BE2C (cell line): ENCODE results near the gene TP53BP2.
"Not testable (repeated sequence)": the region's sequence is repeated elsewhere in the genome, so short reads cannot be mapped to it uniquely, and the experiment has no call there.

ENCODE experiments used
- DNase-seq: peaks from one replicate; pipeline ENCODE4 v3.0.0-alpha.2; 2020
- H3K27me3 ChIP-seq: fragments of 250-450 bp; sonication (Bioruptor Pico); 2 replicates; pipeline ENCODE4 v1.5.1; 2020; ENCODE audit warnings: mild to moderate bottlenecking
- H3K36me3 ChIP-seq: fragments of 250-450 bp; sonication (Bioruptor Pico); 2 replicates; pipeline ENCODE4 v1.5.1; 2020; ENCODE audit warnings: mild to moderate bottlenecking
- H3K4me1 ChIP-seq: fragments of 250-450 bp; sonication (Bioruptor Pico); 2 replicates; pipeline ENCODE4 v1.5.1; 2020
- H3K4me3 ChIP-seq: 2 replicates; pipeline ENCODE4 v1.5.1; 2011; ENCODE audit warnings: low read depth, low read length
- H3K9me3 ChIP-seq: fragments of 250-450 bp; sonication (Bioruptor Pico); 2 replicates; pipeline ENCODE4 v1.5.1; 2020
- TF ChIP-seq, protein P1 (sequence below): IDR thresholded peaks from 2 replicates; pipeline ENCODE4 v1.5.1; 2012; ENCODE audit warnings: mild to moderate bottlenecking, low read depth, low read length

Gene TP53BP2

GRCh38 chr1:223820971-223821370 is 24.8 kb downstream of the TP53BP2 start:
- DNase-seq = no peak
- TF ChIP-seq, protein P1, sequence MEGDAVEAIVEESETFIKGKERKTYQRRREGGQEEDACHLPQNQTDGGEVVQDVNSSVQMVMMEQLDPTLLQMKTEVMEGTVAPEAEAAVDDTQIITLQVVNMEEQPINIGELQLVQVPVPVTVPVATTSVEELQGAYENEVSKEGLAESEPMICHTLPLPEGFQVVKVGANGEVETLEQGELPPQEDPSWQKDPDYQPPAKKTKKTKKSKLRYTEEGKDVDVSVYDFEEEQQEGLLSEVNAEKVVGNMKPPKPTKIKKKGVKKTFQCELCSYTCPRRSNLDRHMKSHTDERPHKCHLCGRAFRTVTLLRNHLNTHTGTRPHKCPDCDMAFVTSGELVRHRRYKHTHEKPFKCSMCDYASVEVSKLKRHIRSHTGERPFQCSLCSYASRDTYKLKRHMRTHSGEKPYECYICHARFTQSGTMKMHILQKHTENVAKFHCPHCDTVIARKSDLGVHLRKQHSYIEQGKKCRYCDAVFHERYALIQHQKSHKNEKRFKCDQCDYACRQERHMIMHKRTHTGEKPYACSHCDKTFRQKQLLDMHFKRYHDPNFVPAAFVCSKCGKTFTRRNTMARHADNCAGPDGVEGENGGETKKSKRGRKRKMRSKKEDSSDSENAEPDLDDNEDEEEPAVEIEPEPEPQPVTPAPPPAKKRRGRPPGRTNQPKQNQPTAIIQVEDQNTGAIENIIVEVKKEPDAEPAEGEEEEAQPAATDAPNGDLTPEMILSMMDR = no peak
- H3K4me1 ChIP-seq = no peaks in the 10 kb centered on the region
- H3K27me3 ChIP-seq = no peaks in the 10 kb centered on the region
- H3K4me3 ChIP-seq = no peak overlapping the region
- H3K36me3 ChIP-seq = peaks cover 3% of the 10 kb centered on the region; the same call in 1 of the 2 replicates
- H3K9me3 ChIP-seq = no peaks in the 10 kb centered on the region

- H3K4me3 ChIP-seq = no peak overlapping the region
- TF ChIP-seq, protein P1 = no peak
- H3K27me3 ChIP-seq = no peaks in the 10 kb centered on the region
- peaks cover 3% of the 10 kb centered on the region; the same call in 1 of the 2 replicates for H3K36me3 ChIP-seq
- no peaks in the 10 kb centered on the region for H3K9me3 ChIP-seq
- H3K4me1 ChIP-seq = no peaks in the 10 kb centered on the region
- DNase-seq = no peak
Measured at GRCh38 chr1:223820515-223820858, 25.3 kb downstream of the TP53BP2 start.

- H3K9me3 ChIP-seq = no peaks in the 10 kb centered on the region
- TF ChIP-seq, protein P1 = no peak
- H3K36me3 ChIP-seq = peaks cover 3% of the 10 kb centered on the region; the same call in 1 of the 2 replicates
- no peaks in the 10 kb centered on the region for H3K27me3 ChIP-seq
- no peaks in the 10 kb centered on the region for H3K4me1 ChIP-seq
- no peak for DNase-seq
- no peak overlapping the region for H3K4me3 ChIP-seq
Measured at GRCh38 chr1:223819730-223820514, 25.8 kb downstream of the TP53BP2 start.

DNA sequence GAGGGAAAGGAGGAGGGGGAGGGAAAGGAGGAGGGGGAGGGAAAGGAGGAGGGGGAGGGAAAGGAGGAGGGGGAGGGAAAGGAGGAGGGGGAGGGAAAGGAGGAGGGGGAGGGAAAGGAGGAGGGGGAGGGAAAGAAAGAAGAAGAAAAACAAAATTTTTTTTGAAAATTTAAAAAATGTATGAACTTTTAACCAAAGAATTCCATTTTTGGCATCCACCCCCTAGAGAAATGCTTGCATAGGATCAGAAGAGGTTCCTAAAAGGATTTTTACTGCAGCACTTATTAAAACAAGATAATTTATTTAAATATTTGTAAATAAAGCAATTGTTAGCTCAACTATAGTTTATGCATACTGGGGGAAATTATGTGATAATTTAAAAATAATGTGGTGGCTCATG is 28.5 kb downstream of the TP53BP2 start:
- not testable (repeated sequence) for H3K9me3 ChIP-seq, H3K27me3 ChIP-seq, H3K4me3 ChIP-seq, DNase-seq, H3K4me1 ChIP-seq
- peaks cover 11% of the 10 kb centered on the region; the same call in 1 of the 2 replicates for H3K36me3 ChIP-seq

- no peaks in the 10 kb centered on the region for H3K9me3 ChIP-seq
- H3K36me3 ChIP-seq = peaks cover 13% of the 10 kb centered on the region; the same call in 1 of the 2 replicates
- no peak for DNase-seq
- no peaks in the 10 kb centered on the region for H3K27me3 ChIP-seq
- no peaks in the 10 kb centered on the region for H3K4me1 ChIP-seq
- H3K4me3 ChIP-seq = no peak overlapping the region
- TF ChIP-seq, protein P1 = no peak
Measured at GRCh38 chr1:223815865-223816264, 29.9 kb downstream of the TP53BP2 start.

GRCh38 chr1:223815020-223815853 is 30.5 kb downstream of the TP53BP2 start:
- Histone ChIP-seq H3K27me3 (no peaks in the 10 kb centered on the region), H3K36me3 (peaks cover 13% of the 10 kb centered on the region; the same call in 1 of the 2 replicates), H3K9me3 (no peaks in the 10 kb centered on the region), H3K4me1 (no peaks in the 10 kb centered on the region), H3K4me3 (no peak overlapping the region)
- TF ChIP-seq, protein P1 = no peak
- no peak for DNase-seq
